Activated T-cell treated with anti-CD3 and anti-CD28 coated beads for 4 hours (primary cell): Measurements from ENCODE around the gene DPP7.

Experiments used
- DNase-seq: peaks from one replicate; pipeline ENCODE4 v3.0.0-alpha.2; 2020

The DPP7 gene

DNA sequence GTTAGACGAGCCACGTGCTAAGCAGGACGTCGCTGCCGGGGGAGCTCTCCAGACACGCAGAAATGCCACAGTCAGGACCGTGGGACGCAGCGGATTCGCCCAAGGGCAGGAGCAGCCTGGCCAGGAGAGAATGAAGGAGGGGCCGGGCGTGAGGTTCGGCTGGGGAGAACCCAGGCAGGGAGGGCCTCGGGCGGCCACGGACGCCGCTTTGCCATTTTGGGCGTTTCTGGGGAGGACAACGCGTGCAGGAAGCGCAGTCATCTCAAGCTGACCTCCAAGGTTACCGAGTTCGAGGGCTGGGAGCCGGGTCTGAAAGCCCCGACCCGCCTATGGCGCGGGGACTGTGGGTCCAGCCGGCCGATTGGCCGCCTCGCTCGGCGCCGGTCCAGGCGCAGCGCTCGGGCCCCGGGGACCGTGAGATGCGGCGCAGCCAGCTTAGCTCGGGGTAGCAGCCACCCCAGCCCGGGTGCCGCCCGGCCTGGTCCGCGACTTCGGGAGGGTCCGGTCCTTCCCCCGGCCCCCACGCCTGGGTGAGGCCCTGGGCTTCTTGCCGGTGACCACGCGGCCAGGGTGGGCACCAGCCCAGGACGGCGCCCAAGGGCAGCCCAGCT, 28.5 kb downstream of the DPP7 start:
- DNase-seq: no peak

DNA sequence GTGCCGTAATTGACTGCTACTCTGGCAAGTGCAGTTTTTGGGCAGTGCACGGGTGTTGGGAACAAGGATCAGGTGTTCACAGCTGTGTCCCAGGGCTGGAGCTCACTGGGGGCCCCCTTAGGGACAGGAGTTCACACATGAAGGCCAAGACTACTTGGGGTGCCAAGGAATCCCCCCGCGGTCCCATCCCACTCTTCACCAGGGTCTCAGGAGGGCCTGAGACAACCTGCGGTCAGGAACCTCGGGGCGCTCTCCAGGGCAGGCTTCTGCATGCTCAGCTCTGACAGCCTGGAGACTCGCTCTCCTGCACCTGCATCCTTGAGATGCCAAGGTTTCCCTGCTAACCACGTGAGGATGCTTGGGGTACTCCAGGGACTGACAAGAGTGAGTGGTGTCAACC, 30.0 kb downstream of the DPP7 start:
- no peak for DNase-seq

DNA sequence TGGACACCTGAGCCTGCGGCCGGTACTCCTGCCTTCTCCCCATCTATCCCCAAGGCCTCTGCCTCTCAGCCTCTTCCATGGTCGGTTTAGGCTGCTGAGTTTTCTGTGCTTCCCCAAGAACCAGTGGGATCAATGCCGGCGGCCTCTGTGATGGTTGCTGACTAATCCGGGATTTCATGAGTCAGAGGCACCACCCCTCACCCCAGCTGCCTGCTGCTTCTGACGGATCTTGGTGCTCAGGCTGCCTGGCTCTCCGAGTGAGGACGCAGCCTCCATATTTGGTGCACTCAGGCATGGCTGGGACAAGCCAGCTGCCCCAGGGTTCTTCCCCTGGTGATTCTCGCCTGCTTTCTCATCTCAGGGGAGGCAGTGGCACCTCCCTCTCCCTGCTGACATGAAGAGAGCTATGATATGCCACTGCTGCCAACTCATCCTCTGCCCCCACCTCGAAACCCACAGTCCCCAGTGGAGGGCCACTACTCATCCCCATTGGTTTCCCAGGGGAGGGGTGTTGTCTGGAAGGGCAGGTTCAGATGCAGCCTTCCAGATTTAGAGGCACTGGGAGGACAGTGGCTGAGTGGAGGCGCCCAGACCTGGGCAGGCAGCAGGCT, 31.0 kb downstream of the DPP7 start:
- DNase-seq: no peak

DNA sequence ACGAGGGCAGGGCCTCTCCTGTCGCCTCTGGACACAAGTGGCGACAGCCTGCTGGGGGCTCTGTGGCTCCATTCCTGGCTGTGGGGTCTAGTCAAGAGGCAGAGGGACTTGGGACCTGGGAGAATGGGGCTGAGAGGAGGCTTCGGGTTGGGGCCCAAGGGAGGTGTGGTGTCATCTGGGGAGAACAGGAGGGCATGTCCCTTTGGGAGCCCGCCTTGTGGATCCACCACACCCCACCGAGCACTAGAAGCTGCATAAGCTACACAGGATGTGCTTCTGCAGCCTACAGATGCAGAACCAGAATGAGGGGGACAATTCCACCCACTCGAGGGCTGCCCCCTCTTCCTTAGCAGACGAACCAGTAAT, 31.6 kb downstream of the DPP7 start:
- DNase-seq: no peak

DNA sequence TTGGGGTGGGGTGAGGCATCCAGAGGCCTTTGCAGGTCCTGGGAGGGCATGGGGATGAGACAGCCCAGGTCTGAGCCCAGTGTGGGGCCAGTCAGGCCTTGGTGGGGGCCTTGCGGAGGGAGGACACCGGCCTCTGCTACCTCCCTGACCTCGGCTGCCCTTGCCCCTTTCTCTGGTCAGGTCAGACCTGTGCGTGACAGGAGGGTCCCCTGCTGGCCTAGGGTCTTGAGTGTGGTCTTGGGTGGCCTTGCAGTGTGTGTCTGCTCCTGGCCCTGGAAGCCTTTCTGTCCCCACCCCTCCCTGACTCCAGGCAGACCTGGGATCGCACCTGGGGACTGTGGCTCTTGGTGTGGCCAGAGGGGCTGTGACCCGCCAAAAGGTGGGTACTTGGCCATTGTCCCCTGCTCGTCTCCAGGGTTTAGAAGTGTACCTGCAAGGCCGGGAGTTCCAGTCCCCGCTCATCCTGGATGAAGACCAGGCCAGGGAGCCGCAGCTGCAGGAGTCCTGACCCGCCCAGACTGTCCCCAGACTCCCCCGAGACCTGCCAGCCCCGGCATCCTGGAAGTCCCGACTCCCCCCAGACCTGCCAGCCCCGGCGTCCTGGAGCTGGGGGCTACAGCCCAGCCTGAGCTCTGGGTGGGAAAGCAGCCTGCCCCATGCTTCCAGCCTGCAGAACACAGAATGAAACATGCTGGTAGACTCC, 32.2 kb downstream of the DPP7 start:
- no peak for DNase-seq

DNA sequence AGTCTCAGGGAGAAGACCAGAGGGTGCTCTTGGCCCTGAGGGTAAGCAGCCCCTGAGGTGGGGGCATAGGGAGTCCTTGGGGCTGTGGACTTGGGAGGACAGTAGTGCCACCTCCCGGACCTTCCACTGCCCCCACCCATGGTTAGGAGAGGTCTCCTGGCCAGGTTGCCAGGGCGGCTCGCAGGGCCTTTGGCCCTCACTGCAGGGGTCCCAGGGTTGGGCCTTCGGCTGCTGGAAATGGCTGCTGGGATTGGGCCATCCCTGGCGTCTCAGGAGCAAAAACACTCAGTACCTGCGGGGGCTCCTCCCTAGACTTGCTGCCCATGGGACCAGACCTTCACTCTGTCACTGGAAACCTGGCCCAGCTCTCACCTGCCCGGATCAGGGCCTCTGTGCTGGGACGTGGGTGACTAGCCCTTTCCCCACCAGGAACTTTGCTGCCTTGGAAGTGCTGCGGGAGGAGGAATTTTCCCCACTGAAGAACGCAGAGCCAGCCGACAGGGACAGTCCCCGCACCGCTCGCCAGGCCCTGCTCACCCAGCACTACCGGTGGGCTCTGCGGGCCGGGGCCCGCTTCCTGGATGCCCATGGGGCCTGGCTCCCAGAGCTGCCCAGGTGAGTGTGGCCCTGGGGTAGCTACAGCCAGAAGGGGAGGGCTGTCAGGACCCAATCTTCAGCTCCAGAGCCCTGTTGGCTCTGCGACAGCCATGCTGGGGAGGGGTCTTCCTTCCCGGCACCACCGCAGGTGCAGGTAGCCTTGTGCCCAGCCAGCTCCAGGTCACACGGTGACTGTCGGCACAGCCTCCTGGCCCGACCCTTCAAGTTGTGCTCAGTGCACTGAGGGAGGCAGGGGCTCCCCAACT, 34.0 kb downstream of the DPP7 start:
- no peak for DNase-seq

DNA sequence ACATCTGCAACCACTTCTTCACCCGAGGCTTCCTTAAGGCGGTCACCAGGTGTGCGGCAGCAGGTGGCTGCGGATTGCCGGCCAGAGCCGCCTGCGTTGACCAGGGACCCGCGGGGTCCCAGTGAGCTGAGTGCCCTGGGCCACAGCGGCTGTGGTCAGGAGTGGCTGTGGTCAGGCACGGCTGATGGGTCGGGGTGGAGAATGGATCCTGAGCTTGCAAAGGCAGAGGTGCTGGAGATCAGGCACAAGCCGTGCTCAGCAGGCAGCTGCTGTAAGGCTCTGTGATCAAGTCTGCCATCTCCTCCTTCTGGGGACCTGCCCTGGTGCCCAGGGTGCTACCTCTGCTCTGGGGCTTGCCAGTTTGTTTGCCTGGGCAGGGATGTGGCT, 35.1 kb downstream of the DPP7 start:
- no peak for DNase-seq

DNA sequence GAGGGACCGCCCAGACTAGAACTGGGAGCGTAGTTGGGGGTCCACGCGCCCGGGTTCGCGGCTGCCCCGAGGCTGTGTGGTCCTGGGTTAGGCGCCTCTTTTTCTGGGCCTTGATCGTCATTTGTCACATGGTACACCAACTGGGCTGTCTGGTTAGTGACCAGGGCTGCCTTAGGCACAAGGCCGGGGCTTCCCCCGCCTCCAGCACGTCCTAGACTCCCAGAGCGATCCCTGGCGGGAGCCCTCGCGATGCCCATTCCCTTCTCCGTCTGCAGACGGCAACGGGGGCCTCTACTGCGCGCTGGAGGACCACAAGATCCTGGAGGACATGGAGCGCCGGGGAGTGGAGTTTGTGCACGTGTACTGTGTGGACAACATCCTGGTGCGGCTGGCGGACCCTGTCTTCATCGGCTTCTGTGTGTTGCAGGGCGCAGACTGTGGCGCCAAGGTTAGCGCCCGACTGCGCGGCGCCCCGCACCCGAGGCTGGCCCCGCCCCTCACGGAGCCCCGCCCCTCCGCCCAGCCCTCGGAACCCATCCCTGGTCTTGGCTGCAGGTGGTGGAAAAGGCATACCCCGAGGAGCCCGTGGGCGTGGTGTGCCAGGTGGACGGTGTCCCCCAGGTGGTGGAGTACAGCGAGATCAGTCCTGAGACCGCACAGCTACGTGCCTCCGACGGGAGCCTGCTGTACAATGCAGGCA, 35.7 kb downstream of the DPP7 start:
- no peak for DNase-seq

DNA sequence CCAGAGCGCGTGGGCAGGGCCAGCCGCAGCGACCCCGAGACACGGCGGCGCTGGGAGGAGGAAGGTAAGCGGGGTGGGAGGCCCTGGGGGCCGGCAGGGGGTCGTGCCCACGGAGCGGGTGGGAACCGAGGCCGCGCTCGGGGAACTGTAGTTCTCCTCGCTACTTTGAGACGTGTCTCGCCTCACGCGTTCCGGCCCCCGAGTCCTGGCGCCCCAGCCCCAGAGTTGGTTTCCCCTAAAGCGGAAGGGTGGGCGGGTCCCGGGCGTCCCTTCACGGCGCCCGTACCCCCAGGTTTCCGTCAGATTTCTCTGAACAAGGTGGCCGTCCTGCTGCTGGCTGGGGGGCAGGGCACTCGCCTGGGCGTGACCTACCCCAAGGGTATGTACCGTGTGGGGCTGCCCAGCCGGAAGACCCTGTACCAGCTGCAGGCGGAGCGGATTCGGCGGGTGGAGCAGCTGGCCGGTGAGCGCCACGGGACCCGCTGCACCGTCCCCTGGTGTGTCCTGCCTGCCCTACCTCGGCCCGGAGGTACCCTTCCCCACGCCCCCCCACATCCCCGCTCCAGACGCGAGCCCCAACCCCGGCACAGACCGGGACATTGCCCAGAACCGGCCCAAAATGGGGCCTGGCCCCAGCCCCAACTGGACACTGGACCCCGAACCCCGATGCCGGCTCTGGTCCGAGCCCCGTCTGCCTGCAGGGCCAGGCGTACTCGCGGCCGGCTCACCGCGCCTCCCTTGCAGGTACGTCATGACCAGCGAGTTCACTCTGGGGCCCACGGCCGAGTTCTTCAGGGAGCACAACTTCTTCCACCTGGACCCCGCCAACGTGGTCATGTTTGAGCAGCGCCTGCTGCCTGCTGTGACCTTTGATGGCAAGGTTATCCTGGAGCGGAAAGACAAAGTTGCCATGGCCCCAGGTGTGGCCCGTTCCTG, 36.5 kb downstream of the DPP7 start:
- no peak for DNase-seq

DNA sequence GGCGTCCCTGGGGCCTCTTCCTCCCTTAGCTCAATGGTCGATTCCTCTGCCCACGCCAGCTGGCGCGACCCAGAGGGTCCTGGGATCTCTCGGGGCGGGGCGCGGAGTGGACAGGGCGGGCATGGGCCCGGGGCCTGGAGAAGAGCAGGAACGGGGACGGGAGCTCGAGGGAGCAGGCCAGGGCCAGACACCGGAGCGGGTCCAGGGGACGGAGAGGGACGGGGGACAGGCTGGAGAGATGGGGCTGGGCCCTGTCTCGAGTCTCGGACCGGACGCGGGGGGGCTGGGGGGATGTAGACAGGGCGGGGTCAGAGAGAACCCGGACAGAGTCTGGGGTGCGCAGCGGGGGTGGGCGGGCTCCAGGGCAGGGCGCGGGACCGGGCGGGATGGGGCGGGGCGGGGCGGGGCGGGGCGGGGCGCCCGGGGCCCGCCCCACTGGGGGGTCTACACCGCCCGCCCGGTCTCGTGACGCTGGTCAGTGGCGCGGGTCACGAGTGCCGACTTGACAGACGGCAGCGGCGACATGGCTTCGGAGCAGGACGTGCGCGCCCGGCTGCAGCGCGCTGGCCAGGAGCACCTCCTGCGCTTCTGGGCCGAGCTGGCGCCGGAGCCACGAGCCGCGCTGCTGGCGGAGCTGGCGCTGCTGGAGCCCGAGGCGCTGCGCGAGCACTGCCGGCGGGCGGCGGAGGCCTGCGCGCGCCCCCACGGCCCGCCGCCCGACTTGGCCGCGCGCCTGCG, 37.4 kb downstream of the DPP7 start, which contains the start of gene UAP1L1:
TSS of gene UAP1L1 (plus strand) at position 508 of the 738 bp plus-strand sequence. CDS start at position 524, 16 bp downstream.
- DNase-seq: peak; percentile 29

DNA sequence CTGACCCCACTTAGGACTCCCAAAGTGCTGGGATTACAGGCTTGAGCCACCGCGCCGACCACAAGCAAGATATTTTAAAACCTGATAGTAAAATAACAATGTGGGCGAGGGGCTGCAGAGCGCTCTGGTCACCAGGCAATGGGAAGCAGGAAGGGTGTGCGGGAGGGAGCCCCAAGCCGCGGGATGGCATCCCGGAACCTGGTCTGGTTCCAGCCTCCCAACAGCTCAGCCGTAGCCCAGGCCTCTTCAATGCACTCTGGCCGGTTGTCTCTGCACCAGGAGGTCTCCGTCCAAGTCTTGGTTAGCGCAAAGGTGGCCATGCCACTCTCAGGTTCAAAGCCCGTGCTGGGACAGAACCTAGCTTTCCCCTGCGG, 37.9 kb downstream of the DPP7 start:
- no peak for DNase-seq

DNA sequence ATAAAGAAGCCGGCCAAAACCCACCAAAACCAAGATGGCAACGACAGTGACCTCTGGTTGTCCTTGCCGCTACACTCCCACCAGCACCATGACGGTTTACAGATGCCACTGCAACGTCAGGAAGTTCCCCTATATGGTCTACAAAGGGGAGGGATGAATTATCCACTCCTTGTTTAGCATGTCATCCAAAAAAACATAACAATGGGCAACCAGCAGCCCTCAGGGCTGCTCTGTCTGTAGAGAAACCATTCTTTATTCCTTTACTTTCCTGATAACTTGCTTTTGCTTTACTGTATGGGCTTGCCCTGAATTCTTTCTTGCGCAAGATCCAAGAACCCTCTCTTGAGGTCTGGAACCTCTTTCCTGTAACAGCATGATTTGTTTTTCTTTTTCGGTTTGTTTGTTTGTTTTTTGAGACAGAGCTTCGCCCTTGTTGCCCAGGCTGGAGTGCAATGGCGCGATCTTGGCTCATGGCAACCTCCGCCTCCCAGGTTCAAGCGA, 39.2 kb downstream of the DPP7 start:
- DNase-seq: no peak

DNA sequence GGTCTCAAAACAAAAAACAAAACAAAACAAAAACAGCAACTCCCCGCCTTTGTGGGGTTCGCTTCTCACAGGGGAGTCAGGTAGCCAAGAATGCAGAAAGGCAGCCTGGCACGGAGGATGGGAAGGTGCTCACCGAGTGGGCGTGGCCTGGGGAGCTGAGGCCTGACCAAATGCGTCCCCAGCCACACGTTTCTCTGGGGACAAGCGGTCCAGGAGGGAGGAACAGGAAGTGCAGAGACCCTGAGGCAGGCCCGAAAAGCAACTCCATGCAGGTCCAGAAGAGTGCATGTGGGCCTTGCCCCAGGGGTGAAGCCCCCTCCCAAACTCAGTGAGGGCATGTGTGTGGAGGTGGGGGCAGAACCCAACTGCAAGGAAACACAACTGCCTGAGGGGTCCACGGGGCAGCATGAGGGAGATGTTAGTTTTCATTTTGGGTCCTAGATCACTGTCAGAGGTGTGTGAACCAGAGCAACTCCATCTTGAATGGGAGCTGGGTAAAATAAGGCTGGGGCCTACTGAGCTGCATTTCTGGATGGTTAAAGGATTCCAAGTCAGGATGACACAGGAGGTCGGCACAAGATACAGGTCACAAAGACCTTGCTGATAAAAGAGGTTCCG, 39.8 kb downstream of the DPP7 start:
- no peak for DNase-seq

DNA sequence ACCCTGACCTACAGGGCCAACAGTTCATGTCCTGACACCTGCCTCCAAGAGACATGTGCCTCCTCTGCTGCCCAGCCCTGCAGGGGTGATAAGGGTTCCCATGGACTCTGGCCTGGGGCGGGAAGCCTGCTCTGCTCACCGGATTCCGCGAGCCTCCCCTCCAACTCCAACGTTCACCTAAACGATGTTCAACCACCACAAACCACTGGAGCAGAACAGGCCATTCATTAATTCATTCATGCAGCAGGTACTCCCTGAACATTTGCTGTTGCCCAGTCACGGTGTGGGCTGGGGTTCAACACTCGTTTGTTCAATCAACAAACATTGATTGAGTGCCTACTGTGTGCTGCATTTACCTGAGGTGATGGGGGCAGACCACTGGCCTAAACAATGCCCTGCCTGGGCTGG, 40.5 kb downstream of the DPP7 start:
- no peak for DNase-seq

DNA sequence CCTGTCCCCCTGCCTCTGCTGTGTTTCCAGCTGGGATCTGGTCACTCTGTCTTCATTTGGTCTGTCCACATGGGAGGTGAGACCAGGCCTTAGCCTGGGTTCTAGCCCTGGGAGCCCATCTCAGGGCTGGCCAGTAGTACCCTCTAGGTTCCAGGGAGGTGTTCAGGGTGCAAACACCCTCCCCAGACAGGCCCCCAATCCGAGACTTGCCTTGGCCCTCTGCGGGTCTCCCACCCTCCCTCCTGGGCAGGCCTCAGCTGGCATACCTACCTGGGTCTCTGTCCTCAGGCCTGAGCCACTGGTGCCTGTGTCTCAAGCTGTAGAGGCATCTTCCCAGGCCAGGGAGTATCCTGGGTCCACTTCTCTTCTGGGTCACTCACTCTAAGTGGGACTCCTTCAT, 43.3 kb downstream of the DPP7 start:
- DNase-seq: no peak

DNA sequence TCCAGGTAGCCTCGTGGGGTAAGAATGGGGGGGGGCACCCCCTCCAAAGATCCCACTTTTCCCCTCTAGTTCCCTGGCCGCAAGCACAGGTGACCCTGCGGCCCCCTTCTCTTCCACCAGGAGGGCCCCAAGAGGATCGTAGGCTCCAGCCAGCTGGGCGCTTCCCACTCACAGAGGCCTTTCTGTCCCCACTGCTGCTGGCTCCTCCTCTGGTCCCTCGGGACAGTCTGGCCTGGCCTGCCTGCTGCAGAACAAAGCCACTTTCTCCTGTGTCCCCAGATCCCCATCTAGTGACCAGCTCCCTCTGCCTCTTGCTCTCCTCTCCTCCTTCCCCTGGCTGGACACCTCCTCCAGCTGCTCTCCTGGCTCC, 43.6 kb downstream of the DPP7 start:
- no peak for DNase-seq

DNA sequence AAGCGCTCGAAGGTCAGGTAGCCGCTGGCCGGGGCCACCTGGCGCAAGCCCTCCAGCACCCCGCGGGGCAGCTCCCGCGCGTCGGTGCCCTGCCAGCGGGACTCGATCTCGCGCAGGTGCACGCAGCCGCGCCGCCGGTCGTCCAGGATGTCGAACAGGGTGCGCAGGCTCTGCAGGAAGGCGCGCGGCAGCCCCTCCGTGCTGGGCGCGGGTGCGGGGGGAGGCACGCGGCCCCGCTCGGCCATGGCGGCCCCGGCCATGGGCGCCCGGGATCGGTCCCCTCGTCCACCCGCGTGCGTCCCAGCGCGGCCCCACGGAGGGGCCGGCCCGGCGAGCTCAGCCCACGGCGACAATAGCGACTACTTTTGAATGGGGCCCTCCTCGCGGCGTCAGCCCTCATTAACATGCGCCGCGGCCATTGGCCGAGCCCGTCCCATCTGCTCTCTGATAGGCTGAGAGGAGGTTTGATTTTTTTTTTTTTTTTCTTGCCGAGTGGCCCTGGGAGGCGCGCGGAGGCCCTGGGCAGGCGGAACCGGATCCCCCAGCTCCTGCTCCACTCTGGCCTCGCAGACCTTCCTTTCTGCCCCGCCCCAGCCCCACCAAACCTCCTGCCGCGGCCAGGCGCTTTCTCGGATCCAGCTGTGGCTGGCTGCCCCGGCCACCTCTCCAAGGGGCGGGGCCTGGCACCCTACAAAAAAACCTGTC, 44.2 kb downstream of the DPP7 start, which contains the start of gene SAPCD2:
TSS of gene SAPCD2 (minus strand) at position 357 of the 705 bp plus-strand sequence. CDS start at position 260, 97 bp downstream.
- DNase-seq: peak; percentile 65

DNA sequence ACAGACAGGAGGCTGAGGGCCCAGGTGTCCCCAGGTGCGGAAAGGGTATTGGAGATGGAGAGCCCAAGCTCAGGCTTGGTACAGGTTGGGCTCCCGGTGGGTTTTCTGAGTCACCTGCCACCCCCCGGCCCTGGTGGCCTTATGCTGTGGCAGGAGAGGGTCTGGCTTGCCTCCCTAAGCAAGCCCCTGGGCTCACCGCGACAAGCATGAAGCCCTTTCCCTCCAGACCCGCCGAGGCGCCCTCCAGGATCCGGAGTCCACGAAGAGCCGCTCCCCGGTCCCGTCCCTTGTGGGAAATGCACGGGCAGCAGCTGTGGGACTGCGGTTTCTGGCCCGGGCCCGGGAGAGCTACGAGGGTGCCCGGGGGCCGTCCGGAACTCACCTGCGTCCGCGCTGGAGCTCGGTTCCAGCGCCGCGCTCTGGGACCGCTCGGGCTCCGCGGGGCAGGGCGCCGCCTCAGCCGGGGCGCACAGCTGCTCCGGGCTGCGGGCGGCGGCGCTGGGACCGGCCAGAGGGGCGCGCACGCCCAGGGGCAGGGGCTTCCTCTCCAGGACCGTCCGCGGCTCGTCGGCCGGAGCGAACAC, 44.9 kb downstream of the DPP7 start:
- DNase-seq: no peak
